ENCODE measurements around the gene GP2. TPM values are rescaled to one million over a fixed set of nuclear protein-coding genes. Genes with fewer than 3 reads are reported as not detected.
A peak's percentile ranks its signal among the peaks of the same experiment; 100 is the strongest.

GP2 gene
- total RNA-seq, 1 experiment from 2014 or later = not detected

- no peaks in the 10 kb centered on the region for H3K9me3 ChIP-seq (replicated peaks)
- no peak overlapping the region for H3K4me3 ChIP-seq
- DNase-seq = no peak
- no peaks in the 10 kb centered on the region for H3K27me3 ChIP-seq
- H3K36me3 ChIP-seq = no peaks in the 10 kb centered on the region
- H3K4me1 ChIP-seq = no peaks in the 10 kb centered on the region
- H3K27ac ChIP-seq = no peak overlapping the region
These were observed 24.3 kb downstream of the GP2 start for GRCh38 chr16:20303012-20303411.

- H3K4me1 ChIP-seq = no peaks in the 10 kb centered on the region
These were observed 24.9 kb downstream of the GP2 start for GRCh38 chr16:20302389-20302788.

GRCh38 chr16:20301840-20302239 lies 25.5 kb downstream of the GP2 start:
- Histone ChIP-seq H3K27ac (no peak overlapping the region), H3K4me1 (no peaks in the 10 kb centered on the region), H3K27me3 (no peaks in the 10 kb centered on the region), H3K4me3 (no peak overlapping the region), H3K36me3 (no peaks in the 10 kb centered on the region), H3K9me3 (replicated peaks) (no peaks in the 10 kb centered on the region)
- no peak for DNase-seq

More at GRCh38 chr16:20302389-20302788, 24.9 kb downstream of the GP2 start:
- Histone ChIP-seq H3K36me3 (no peaks in the 10 kb centered on the region), H3K27ac (no peak overlapping the region), H3K4me3 (no peak overlapping the region), H3K9me3 (replicated peaks) (no peaks in the 10 kb centered on the region), H3K27me3 (no peaks in the 10 kb centered on the region)
- DNase-seq = no peak

- H3K4me1 ChIP-seq = no peaks in the 10 kb centered on the region
- DNase-seq = peak; percentile 38 to 79
- H3K36me3 ChIP-seq = no peaks in the 10 kb centered on the region
- H3K27me3 ChIP-seq = no peaks in the 10 kb centered on the region
- H3K27ac ChIP-seq = no peak overlapping the region
- H3K9me3 ChIP-seq (replicated peaks) = no peaks in the 10 kb centered on the region
- H3K4me3 ChIP-seq = no peak overlapping the region
These were observed 26.8 kb downstream of the GP2 start for GRCh38 chr16:20300312-20301097.

- H3K27ac ChIP-seq = no peak overlapping the region
These were observed 28.9 kb downstream of the GP2 start for GRCh38 chr16:20298452-20298851.

GRCh38 chr16:20291208-20292206 lies 35.8 kb downstream of the GP2 start:
- H3K27ac ChIP-seq = no peak overlapping the region
- DNase-seq = no peak

More at GRCh38 chr16:20298452-20298851, 28.9 kb downstream of the GP2 start:
- Histone ChIP-seq H3K4me3 (no peak overlapping the region), H3K27me3 (no peaks in the 10 kb centered on the region), H3K4me1 (no peaks in the 10 kb centered on the region), H3K36me3 (no peaks in the 10 kb centered on the region), H3K9me3 (replicated peaks) (no peaks in the 10 kb centered on the region)
- DNase-seq = no peak

GRCh38 chr16:20289571-20289970 lies 37.7 kb downstream of the GP2 start:
- DNase-seq = no peak
- H3K27me3 ChIP-seq = peaks cover 5% of the 10 kb centered on the region; the same call in 1 of the 2 replicates
- no peaks in the 10 kb centered on the region for H3K4me1 ChIP-seq
- H3K27ac ChIP-seq = no peak overlapping the region
- no peaks in the 10 kb centered on the region for H3K9me3 ChIP-seq (replicated peaks)
- no peaks in the 10 kb centered on the region for H3K36me3 ChIP-seq
- H3K4me3 ChIP-seq = no peak overlapping the region

More at GRCh38 chr16:20291208-20292206, 35.8 kb downstream of the GP2 start:
- Histone ChIP-seq H3K4me1 (no peaks in the 10 kb centered on the region), H3K9me3 (replicated peaks) (no peaks in the 10 kb centered on the region), H3K4me3 (no peak overlapping the region), H3K36me3 (no peaks in the 10 kb centered on the region), H3K27me3 (peaks cover 5% of the 10 kb centered on the region; the same call in 1 of the 2 replicates)

GRCh38 chr16:20285993-20286499 lies 41.3 kb downstream of the GP2 start:
- no peaks in the 10 kb centered on the region for H3K4me1 ChIP-seq
- peaks cover 5% of the 10 kb centered on the region; the same call in 1 of the 2 replicates for H3K27me3 ChIP-seq
- no peaks in the 10 kb centered on the region for H3K36me3 ChIP-seq
- H3K4me3 ChIP-seq = no peak overlapping the region
- H3K27ac ChIP-seq = no peak overlapping the region
- no peak for DNase-seq
- H3K9me3 ChIP-seq (replicated peaks) = no peaks in the 10 kb centered on the region

GRCh38 chr16:20280259-20280658 lies 47.1 kb downstream of the GP2 start:
- no peak overlapping the region for H3K27ac ChIP-seq
- DNase-seq = no peak
- no peaks in the 10 kb centered on the region for H3K4me1 ChIP-seq

GRCh38 chr16:20271893-20272292 lies 55.4 kb downstream of the GP2 start:
- Histone ChIP-seq H3K9me3 (replicated peaks) (no peaks in the 10 kb centered on the region), H3K27me3 (no peaks in the 10 kb centered on the region), H3K27ac (no peak overlapping the region), H3K36me3 (no peaks in the 10 kb centered on the region), H3K4me3 (no peak overlapping the region), H3K4me1 (no peaks in the 10 kb centered on the region)
- DNase-seq = peak; percentile 4 to 34

More at GRCh38 chr16:20280259-20280658, 47.1 kb downstream of the GP2 start:
- Histone ChIP-seq H3K9me3 (replicated peaks) (no peaks in the 10 kb centered on the region), H3K4me3 (no peak overlapping the region), H3K36me3 (no peaks in the 10 kb centered on the region), H3K27me3 (no peaks in the 10 kb centered on the region)

GRCh38 chr16:20268409-20268808 lies 58.9 kb downstream of the GP2 start:
- H3K4me3 ChIP-seq = no peak overlapping the region

GRCh38 chr16:20265019-20265418 lies 62.3 kb downstream of the GP2 start:
- H3K9me3 ChIP-seq (replicated peaks) = no peaks in the 10 kb centered on the region
- no peaks in the 10 kb centered on the region for H3K27me3 ChIP-seq
- no peaks in the 10 kb centered on the region for H3K4me1 ChIP-seq
- H3K36me3 ChIP-seq = no peaks in the 10 kb centered on the region
- H3K4me3 ChIP-seq = no peak overlapping the region
- DNase-seq = no peak
- no peak overlapping the region for H3K27ac ChIP-seq

More at GRCh38 chr16:20268409-20268808, 58.9 kb downstream of the GP2 start:
- H3K36me3 ChIP-seq = no peaks in the 10 kb centered on the region
- H3K27ac ChIP-seq = no peak overlapping the region
- H3K27me3 ChIP-seq = no peaks in the 10 kb centered on the region
- no peaks in the 10 kb centered on the region for H3K4me1 ChIP-seq
- H3K9me3 ChIP-seq (replicated peaks) = no peaks in the 10 kb centered on the region
- DNase-seq = no peak

- Histone ChIP-seq H3K9me3 (replicated peaks) (no peaks in the 10 kb centered on the region), H3K27me3 (no peaks in the 10 kb centered on the region), H3K4me3 (no peak overlapping the region), H3K36me3 (no peaks in the 10 kb centered on the region), H3K27ac (no peak overlapping the region), H3K4me1 (no peaks in the 10 kb centered on the region)
- no peak for DNase-seq
These were observed 64.0 kb downstream of the GP2 start for GRCh38 chr16:20263138-20263855.

GRCh38 chr16:20262248-20262647 lies 65.1 kb downstream of the GP2 start:
- Histone ChIP-seq H3K27ac (no peak overlapping the region), H3K36me3 (no peaks in the 10 kb centered on the region), H3K27me3 (no peaks in the 10 kb centered on the region), H3K4me3 (no peak overlapping the region), H3K4me1 (no peaks in the 10 kb centered on the region), H3K9me3 (replicated peaks) (no peaks in the 10 kb centered on the region)
- DNase-seq = no peak

Measured in SJCRH30 (cell line).